K562 (cell line): ENCODE results near the gene POLR2H. TPM values are rescaled to one million over a fixed set of nuclear protein-coding genes. Genes with fewer than 3 reads are reported as not detected.
A peak's percentile ranks its signal among the peaks of the same experiment; 100 is the strongest.

ENCODE experiments used
- ATAC-seq: fragments of 200-7000 bp; cut with Tn5 transposase; 3 replicates; pipeline ENCODE4 v1.9.1; 2020; ENCODE audit warnings: moderate library complexity
- BruUV-seq: library from RNA; stranded (reverse); fragments of 400-500 nt; replicated peaks from 2 replicates; lab custom pipeline; 2021; lab: Mats Ljungman, UMichigan
- CTCF ChIA-PET: fragments of 300-600 bp; formaldehyde crosslinking; extraction: SDS; loops from one replicate; lab custom pipeline; 2021; ENCODE audit warnings: low intra/inter-chr PET ratio; lab: Yijun Ruan, JAX
- POLR2A ChIA-PET: fragments of 300-600, 350-650 bp; sonication (Branson Sonifier 250); formaldehyde crosslinking; extraction: SDS; loops from one replicate; lab custom pipeline; 2021; ENCODE audit warnings: antibody characterized with exemption, inconsistent platforms; lab: Yijun Ruan, JAX
- DNase-seq, 4 experiments: peaks; one replicate each; pipeline versions ENCODE4 v3.0.0 to v3.0.0-alpha.2; 2011 to 2018; ENCODE audit warnings: low spot score in 3 of 4, mixed read lengths in 3 of 4; ENCODE audit errors: extremely low read depth in 1 of 4
- FAIRE-seq: peaks from 2 replicates; lab custom pipeline; 2011; peaks lifted over from hg19 to GRCh38; lab: Jason Lieb, UNC
- H2AFZ ChIP-seq: 2 replicates; pipeline ENCODE4 v1.6.0; 2011; ENCODE audit warnings: low read depth, low read length, control low read depth, inconsistent platforms
- H3K27ac ChIP-seq: fragments of 200-600 bp; 3 replicates; pipeline ENCODE4 v1.8.0; 2011; ENCODE audit warnings: low read depth, mild to moderate bottlenecking, control low read depth, inconsistent platforms, low read length, moderate library complexity, mixed read lengths; ENCODE audit errors: extremely low read depth
- H3K27me3 ChIP-seq, 2 experiments: fragments of 300-600 bp in 1 of 2; 2 replicates in 1 of 2; 3 replicates in 1 of 2; pipeline versions ENCODE4 v1.6.0 to v1.8.0; 2011; ENCODE audit warnings: inconsistent platforms in 2 of 2, low read length in 2 of 2, mild to moderate bottlenecking in 1 of 2, mixed read lengths in 1 of 2, moderate library complexity in 1 of 2; ENCODE audit not compliant: control insufficient read depth in 2 of 2, insufficient read depth in 2 of 2
- H3K36me3 ChIP-seq: fragments of 300-600 bp; 3 replicates; pipeline ENCODE4 v1.8.0; 2011; ENCODE audit warnings: mild to moderate bottlenecking, low read length, inconsistent platforms; ENCODE audit not compliant: control insufficient read depth, insufficient read depth
- H3K4me1 ChIP-seq, 2 experiments: fragments of 200-600 bp in 1 of 2; replicated peaks in 1 of 2; 2 replicates in 1 of 2; 3 replicates in 1 of 2; pipeline versions ENCODE4 v1.5.1 to v1.8.0; 2011; ENCODE audit warnings: inconsistent platforms in 2 of 2, low read length in 2 of 2, mild to moderate bottlenecking in 1 of 2, mixed read lengths in 1 of 2, moderate library complexity in 1 of 2; ENCODE audit not compliant: control insufficient read depth in 2 of 2, insufficient read depth in 2 of 2
- H3K4me2 ChIP-seq: 2 replicates; pipeline ENCODE4 v1.6.1; 2011; ENCODE audit warnings: low read length, control low read depth, inconsistent platforms, mixed read lengths; ENCODE audit not compliant: insufficient read depth
- H3K4me3 ChIP-seq: fragments of 200-600 bp; sonication (generic), shearing (Covaris generic); 2 replicates; pipeline ENCODE4 v1.5.1; 2016; ENCODE audit warnings: control low read depth, inconsistent platforms
- H3K79me2 ChIP-seq: fragments of 200-600 bp; 3 replicates; pipeline ENCODE4 v1.8.0; 2011; ENCODE audit warnings: low read length, inconsistent platforms; ENCODE audit not compliant: control insufficient read depth, insufficient read depth
- H3K9ac ChIP-seq, 2 experiments: 2 replicates each; pipeline versions ENCODE4 v1.6.0 to v1.6.1; 2011; ENCODE audit warnings: low read depth in 2 of 2, low read length in 2 of 2, control low read depth in 1 of 2, inconsistent platforms in 1 of 2, mild to moderate bottlenecking in 1 of 2, mixed read lengths in 1 of 2; ENCODE audit not compliant: insufficient read depth in 1 of 2
- H3K9me1 ChIP-seq: one replicate; pipeline ENCODE4 v1.6.0; 2011; ENCODE audit warnings: inconsistent platforms, mild to moderate bottlenecking, low read length, moderate library complexity; ENCODE audit not compliant: control insufficient read depth, insufficient read depth
- H3K9me3 ChIP-seq: replicated peaks from 2 replicates; pipeline ENCODE4 v1.5.1; 2011; ENCODE audit warnings: low read depth, low read length, inconsistent platforms; ENCODE audit not compliant: control insufficient read depth, insufficient read depth
- H4K20me1 ChIP-seq: replicated peaks from 2 replicates; pipeline ENCODE4 v1.6.1; 2011; ENCODE audit warnings: low read length, inconsistent platforms, mixed read lengths; ENCODE audit not compliant: control insufficient read depth, insufficient read depth
- ARID2 ChIP-seq: fragments of 450-650 bp; IDR thresholded peaks from 2 replicates; pipeline ENCODE4 v1.6.1; 2017; ENCODE audit warnings: antibody characterized with exemption, mild to moderate bottlenecking
- CBX5 ChIP-seq: IDR thresholded peaks from 2 replicates; pipeline ENCODE4 v1.6.1; 2014; ENCODE audit warnings: low read depth, borderline replicate concordance
- E2F6 ChIP-seq, 2 experiments: IDR thresholded peaks; 2 replicates each; pipeline ENCODE4 v1.6.1; 2011; ENCODE audit warnings: borderline replicate concordance in 1 of 2, control low read depth in 1 of 2, low read depth in 1 of 2, low read length in 1 of 2, mild to moderate bottlenecking in 1 of 2, mixed read lengths in 1 of 2, moderate library complexity in 1 of 2; ENCODE audit not compliant: insufficient read depth in 1 of 2, insufficient read length in 1 of 2, poor library complexity in 1 of 2, severe bottlenecking in 1 of 2; ENCODE audit errors: extremely low read depth in 1 of 2
- FUS ChIP-seq: fragments of 200-400 bp; formaldehyde crosslinking; optimal IDR thresholded peaks from 2 replicates; pipeline ENCODE3; 2017; ENCODE audit warnings: low read depth, low read length
- JUN ChIP-seq, 2 experiments: sonication (generic) in 1 of 2; formaldehyde crosslinking in 1 of 2; IDR thresholded peaks; 2 replicates each; pipeline versions ENCODE4 v1.6.1 to v1.8.0; 2012 to 2022; ENCODE audit warnings: borderline replicate concordance in 2 of 2, mild to moderate bottlenecking in 2 of 2, improper control_type of control experiment in 1 of 2, low read depth in 1 of 2, low read length in 1 of 2, missing genetic modification reagents in 1 of 2
- MAX ChIP-seq: sonication (generic); formaldehyde crosslinking; IDR thresholded peaks from 2 replicates; pipeline ENCODE4 v1.9.0; 2022; ENCODE audit warnings: mild to moderate bottlenecking, missing genetic modification reagents
- MYNN ChIP-seq, 2 experiments: sonication (generic); formaldehyde crosslinking in 1 of 2; IDR thresholded peaks; 2 replicates each; pipeline versions ENCODE4 v1.5.0 to v1.6.1; 2016 to 2020; ENCODE audit warnings: antibody characterized with exemption in 1 of 2, missing genetic modification reagents in 1 of 2
- PHF8 ChIP-seq: fragments of 200-600 bp; sonication (generic); IDR thresholded peaks from 2 replicates; pipeline ENCODE4 v1.6.1; 2012; ENCODE audit warnings: mixed run types, mild to moderate bottlenecking, inconsistent platforms, low read length, moderate library complexity, borderline replicate concordance
- POLR2B ChIP-seq: fragments of 450-650 bp; IDR thresholded peaks from 2 replicates; pipeline ENCODE4 v1.6.1; 2018; ENCODE audit warnings: low read depth; ENCODE audit not compliant: partially characterized antibody
- SIN3A ChIP-seq, 2 experiments: fragments of 150-350 bp in 1 of 2; IDR thresholded peaks; 2 replicates each; pipeline ENCODE4 v1.6.1; 2011 to 2016; ENCODE audit warnings: borderline replicate concordance in 2 of 2, low read depth in 2 of 2, low read length in 2 of 2, mild to moderate bottlenecking in 2 of 2, moderate library complexity in 2 of 2; ENCODE audit not compliant: control insufficient read depth in 1 of 2
- SNIP1 ChIP-seq: fragments of 450-650 bp; IDR thresholded peaks from 2 replicates; pipeline ENCODE4 v1.7.1; 2017; ENCODE audit warnings: low read depth, mild to moderate bottlenecking
- ZNF586 ChIP-seq: fragments of 450-650 bp; formaldehyde crosslinking; conservative IDR thresholded peaks from 2 replicates; pipeline ENCODE4 v1.4.0; 2020; ENCODE audit warnings: mild to moderate bottlenecking, moderate library complexity
- ZNF644 ChIP-seq: fragments of 200-800 bp; sonication (Bioruptor generic); IDR thresholded peaks from 2 replicates; pipeline ENCODE4 v1.6.1; 2016; ENCODE audit warnings: low read depth, missing genetic modification characterization, missing compliant biosample characterization
- ZSCAN29 ChIP-seq: fragments of 450-650 bp; IDR thresholded peaks from 2 replicates; pipeline ENCODE4 v1.6.1; 2017
- WGBS: fragments of 100-300 bp; shearing (Covaris generic); methylation state at CpG from one replicate; pipeline ENCODE4 v1.1.6; 2016; ENCODE audit warnings: low coverage, mixed read lengths; ENCODE audit not compliant: insufficient coverage; ENCODE audit errors: missing lambda C conversion rate; 5-methylcytosine and 5-hydroxymethylcytosine counted together
- in situ Hi-C: fragments of 300-500 bp; cut with MboI; formaldehyde crosslinking; loops from 4 replicates; pipeline ENCODE4 v1.15.0; 2018; ENCODE audit warnings: inconsistent platforms, mixed read lengths
- intact Hi-C: fragments of 100-400 bp; cut with micrococcal nuclease; formaldehyde crosslinking; loops from 2 replicates; pipeline ENCODE4 v1.14.2; 2022
- polyA plus RNA-seq, 8 experiments: library from polyadenylated mRNA; depleted of rRNA in 4 of 8; stranded (reverse) in 5 of 8; unstranded in 3 of 8; fragments of >200 nt; fragmentation: Nextera tagmentation in 2 of 8; fragmentation: Illumina TruSeq in 1 of 8; extraction: Ambion mirVana in 2 of 8; extraction: Trizol in 1 of 8; gene quantifications; 2 replicates each; pipeline versions ENCODE4 v1.2.1 to v1.2.3, GENCODE V29; 2011 to 2014; ENCODE audit warnings: inconsistent platforms in 1 of 8, missing spikeins in 1 of 8
- total RNA-seq, 7 experiments: library from RNA; depleted of rRNA in 6 of 7; stranded (reverse); fragments of >200 nt in 6 of 7; fragmentation: Illumina TruSeq in 2 of 7; extraction: Trizol in 2 of 7; gene quantifications; 2 replicates each; pipeline versions ENCODE4 v1.2.1 to v1.2.3, GENCODE V29; 2011 to 2021; ENCODE audit warnings: low replicate concordance in 1 of 7

POLR2H gene
- total and polyA plus RNA-seq, 9 of the 15 experiments (the other 6 are each of a cell fraction or from before 2014, with no cell fraction given), result 128 to 512 (median 220) TPM

DNA sequence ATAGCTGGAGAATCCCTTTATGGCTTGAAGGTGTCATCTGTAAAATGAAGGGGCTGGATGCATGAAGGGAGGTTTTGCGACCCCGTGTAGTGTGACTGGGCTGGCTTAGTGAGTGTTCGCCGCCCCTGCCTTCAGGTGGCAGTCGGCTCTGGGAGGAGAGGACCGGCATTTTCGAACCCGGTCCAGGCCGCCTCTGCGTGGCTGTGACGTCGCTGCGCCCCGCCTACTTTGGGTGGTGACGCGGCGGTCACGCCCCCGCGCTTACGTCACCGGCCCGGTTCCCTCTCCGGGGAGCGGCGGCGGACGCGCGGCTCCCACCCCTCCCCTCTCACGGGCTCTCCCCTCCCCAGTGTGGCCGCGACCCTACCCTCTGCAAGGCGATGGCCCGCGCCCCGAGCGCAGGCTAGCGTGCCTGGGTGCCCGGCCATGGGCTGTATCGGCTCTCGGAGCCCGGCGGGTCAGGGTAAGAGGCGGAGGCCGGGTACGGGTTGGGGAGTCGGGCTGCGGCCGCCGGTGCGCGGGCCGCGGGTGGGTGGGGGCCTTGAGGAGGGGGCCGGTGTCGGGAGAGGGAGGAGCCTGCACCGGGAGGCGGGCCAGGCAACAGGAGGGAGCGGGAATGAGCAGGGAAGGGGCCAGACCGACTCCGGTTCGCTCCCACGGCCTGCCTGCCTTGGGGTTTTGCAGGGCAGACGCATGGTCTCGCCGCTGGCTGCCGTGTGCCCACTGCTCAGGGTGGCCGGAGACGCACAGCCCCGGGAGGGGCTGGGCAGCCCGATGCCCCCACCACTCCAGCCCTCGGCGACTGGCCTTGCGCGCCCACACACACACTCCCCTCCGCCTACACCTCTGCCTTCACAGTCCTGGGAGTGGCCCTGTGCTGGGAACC is 25.6 kb upstream of the POLR2H start:
- H3K36me3 ChIP-seq, result peaks cover 47% of the 10 kb centered on the region
- peaks cover 11% of the 10 kb centered on the region for H3K9me1 ChIP-seq
- in situ Hi-C loops, result no loop called here
- H3K27me3 ChIP-seq, result no peaks in the 10 kb centered on the region
- ChIA-PET POLR2A (interaction anchor here (0.6 to 1.9 kb wide), 7 partner anchors 9 to 24 kb away, joined by 3 to 8 read pairs (median 3); no protein-coding TSS in a partner anchor), CTCF (no interaction called here)
- peaks cover 16% of the 10 kb centered on the region for H3K79me2 ChIP-seq
- FAIRE-seq (peak; percentile 68), DNase-seq (peak; percentile 91 to 92 (median 92)), ATAC-seq (peak; percentile 79)
- no TSS peak for BruUV-seq
- H3K4me2 ChIP-seq, result peak overlapping the region; percentile 80
- H2AFZ ChIP-seq, result peak overlapping the region; percentile 78
- H3K9me3 ChIP-seq, result no peaks in the 10 kb centered on the region
- intact Hi-C loops, result no loop called here
- peaks cover 24% of the 10 kb centered on the region for H4K20me1 ChIP-seq
- H3K4me1 ChIP-seq, result peaks cover 51 to 62% of the 10 kb centered on the region in 2 experiments
- peak overlapping the region; percentile 70 to 98 for H3K9ac ChIP-seq
- H3K4me3 ChIP-seq, result peak overlapping the region; percentile 62
- peak overlapping the region; percentile 83 for H3K27ac ChIP-seq
- WGBS, result under 1% methylated on average over 26 of the region's 77 CpGs
- TF ChIP-seq ARID2 (peak; percentile 26; the same call in 1 of the 2 replicates), PHF8 (peak; percentile 76; the same call in 1 of the 2 replicates), ZSCAN29 (no peak), ZNF586 (CRISPR knock-in tag) (no peak), SNIP1 (no peak), MAX (CRISPR knock-in tag) (peak; percentile 58), POLR2B (peak; percentile 84), CBX5 (no peak), E2F6 (IDR thresholded peaks at IDR 0.05; ENCODE audit: borderline replicate concordance in 1 of 2, extremely low read depth in 1 of 2, insufficient read depth in 1 of 2, insufficient read length in 1 of 2, low read depth in 1 of 2, low read length in 1 of 2, poor library complexity in 1 of 2, severe bottlenecking in 1 of 2) (peak in 1 of 2 experiments; percentile 35), SIN3A (IDR thresholded peaks at IDR 0.05; ENCODE audit: borderline replicate concordance in 2 of 2, control insufficient read depth in 1 of 2, low read depth in 2 of 2, low read length in 2 of 2) (peak in 1 of 2 experiments; percentile 21; a peak in 1 of 4 replicates), MYNN (IDR thresholded peaks at IDR 0.05) (peak; percentile 54; the same call in 1 of the 2 replicates), MYNN (CRISPR knock-in tag; IDR thresholded peaks at IDR 0.05) (no peak), FUS (peak; percentile 79), ZNF644 (tag) (no peak), JUN (IDR thresholded peaks at IDR 0.05; ENCODE audit: borderline replicate concordance, low read depth, low read length) (peak; percentile 65; the same call in 1 of the 2 replicates), JUN (CRISPR knock-in tag; IDR thresholded peaks at IDR 0.05; ENCODE audit: borderline replicate concordance) (peak; percentile 78; the same call in 1 of the 2 replicates)
